ENCODE measurements around the gene SLC25A43.

DNA sequence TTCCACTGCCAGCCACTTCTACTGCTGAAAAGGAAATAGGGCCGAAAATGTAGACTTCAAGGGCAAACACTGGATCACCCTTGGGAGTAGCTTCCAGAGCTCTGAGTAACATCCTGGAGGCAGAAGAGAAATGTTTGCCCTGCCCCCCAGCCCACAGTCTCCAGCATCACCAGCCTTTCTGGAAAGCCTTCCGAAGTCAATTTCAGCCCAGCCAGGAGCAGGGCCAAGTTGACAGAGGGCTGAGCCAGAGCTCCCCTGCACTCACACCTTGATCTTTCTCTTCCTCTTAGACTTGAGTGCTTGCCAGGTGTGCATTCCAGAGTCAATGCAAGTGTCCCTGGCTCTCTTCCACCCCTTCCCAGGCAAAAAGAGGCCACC, 104.3 kb downstream of the SLC25A43 start:
- TF ChIP-seq, protein P1, sequence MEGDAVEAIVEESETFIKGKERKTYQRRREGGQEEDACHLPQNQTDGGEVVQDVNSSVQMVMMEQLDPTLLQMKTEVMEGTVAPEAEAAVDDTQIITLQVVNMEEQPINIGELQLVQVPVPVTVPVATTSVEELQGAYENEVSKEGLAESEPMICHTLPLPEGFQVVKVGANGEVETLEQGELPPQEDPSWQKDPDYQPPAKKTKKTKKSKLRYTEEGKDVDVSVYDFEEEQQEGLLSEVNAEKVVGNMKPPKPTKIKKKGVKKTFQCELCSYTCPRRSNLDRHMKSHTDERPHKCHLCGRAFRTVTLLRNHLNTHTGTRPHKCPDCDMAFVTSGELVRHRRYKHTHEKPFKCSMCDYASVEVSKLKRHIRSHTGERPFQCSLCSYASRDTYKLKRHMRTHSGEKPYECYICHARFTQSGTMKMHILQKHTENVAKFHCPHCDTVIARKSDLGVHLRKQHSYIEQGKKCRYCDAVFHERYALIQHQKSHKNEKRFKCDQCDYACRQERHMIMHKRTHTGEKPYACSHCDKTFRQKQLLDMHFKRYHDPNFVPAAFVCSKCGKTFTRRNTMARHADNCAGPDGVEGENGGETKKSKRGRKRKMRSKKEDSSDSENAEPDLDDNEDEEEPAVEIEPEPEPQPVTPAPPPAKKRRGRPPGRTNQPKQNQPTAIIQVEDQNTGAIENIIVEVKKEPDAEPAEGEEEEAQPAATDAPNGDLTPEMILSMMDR (IDR thresholded peaks at IDR 0.05): no peak
- no peak for TF ChIP-seq POLR2A (IDR thresholded peaks at IDR 0.05; ENCODE audit: low read length)
- TF ChIP-seq HOXA7 (CRISPR knock-in tag; IDR thresholded peaks at IDR 0.05): no peak
- no peak for TF ChIP-seq MAFK (IDR thresholded peaks at IDR 0.05; ENCODE audit: partially characterized antibody)
- no peak for TF ChIP-seq CBX2 (IDR thresholded peaks at IDR 0.05; ENCODE audit: borderline replicate concordance, low read depth)
- TF ChIP-seq, protein P2, sequence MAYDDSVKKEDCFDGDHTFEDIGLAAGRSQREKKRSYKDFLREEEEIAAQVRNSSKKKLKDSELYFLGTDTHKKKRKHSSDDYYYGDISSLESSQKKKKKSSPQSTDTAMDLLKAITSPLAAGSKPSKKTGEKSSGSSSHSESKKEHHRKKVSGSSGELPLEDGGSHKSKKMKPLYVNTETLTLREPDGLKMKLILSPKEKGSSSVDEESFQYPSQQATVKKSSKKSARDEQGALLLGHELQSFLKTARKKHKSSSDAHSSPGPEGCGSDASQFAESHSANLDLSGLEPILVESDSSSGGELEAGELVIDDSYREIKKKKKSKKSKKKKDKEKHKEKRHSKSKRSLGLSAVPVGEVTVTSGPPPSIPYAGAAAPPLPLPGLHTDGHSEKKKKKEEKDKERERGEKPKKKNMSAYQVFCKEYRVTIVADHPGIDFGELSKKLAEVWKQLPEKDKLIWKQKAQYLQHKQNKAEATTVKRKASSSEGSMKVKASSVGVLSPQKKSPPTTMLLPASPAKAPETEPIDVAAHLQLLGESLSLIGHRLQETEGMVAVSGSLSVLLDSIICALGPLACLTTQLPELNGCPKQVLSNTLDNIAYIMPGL (CRISPR knock-in tag; IDR thresholded peaks at IDR 0.05; ENCODE audit: borderline replicate concordance): no peak
- no peak for TF ChIP-seq KDM5A (IDR thresholded peaks at IDR 0.05)
- TF ChIP-seq, protein P3, sequence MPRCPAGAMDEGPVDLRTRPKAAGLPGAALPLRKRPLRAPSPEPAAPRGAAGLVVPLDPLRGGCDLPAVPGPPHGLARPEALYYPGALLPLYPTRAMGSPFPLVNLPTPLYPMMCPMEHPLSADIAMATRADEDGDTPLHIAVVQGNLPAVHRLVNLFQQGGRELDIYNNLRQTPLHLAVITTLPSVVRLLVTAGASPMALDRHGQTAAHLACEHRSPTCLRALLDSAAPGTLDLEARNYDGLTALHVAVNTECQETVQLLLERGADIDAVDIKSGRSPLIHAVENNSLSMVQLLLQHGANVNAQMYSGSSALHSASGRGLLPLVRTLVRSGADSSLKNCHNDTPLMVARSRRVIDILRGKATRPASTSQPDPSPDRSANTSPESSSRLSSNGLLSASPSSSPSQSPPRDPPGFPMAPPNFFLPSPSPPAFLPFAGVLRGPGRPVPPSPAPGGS (IDR thresholded peaks at IDR 0.05): peak; percentile 47; the same call in 1 of the 3 replicates
- no peak for TF ChIP-seq NR3C1 (IDR thresholded peaks at IDR 0.05)
- TF ChIP-seq, protein P4, sequence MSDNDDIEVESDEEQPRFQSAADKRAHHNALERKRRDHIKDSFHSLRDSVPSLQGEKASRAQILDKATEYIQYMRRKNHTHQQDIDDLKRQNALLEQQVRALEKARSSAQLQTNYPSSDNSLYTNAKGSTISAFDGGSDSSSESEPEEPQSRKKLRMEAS (IDR thresholded peaks at IDR 0.05): peak; percentile 62; the same call in 1 of the 2 replicates
- TF ChIP-seq SMC3 (IDR thresholded peaks at IDR 0.05): peak; percentile 30; the same call in 1 of the 3 replicates
- no peak for TF ChIP-seq ZFP36 (IDR thresholded peaks at IDR 0.05; ENCODE audit: borderline replicate concordance, partially characterized antibody)
